NT2/D1 (cell line): ENCODE measurements around the gene IQCK.

Experiments used
- DNase-seq: peaks from one replicate; pipeline ENCODE4 v3.0.0-alpha.2; 2011; ENCODE audit warnings: low read depth, low spot score
- H3K27me3 ChIP-seq: 2 replicates; pipeline ENCODE4 v1.6.0; 2011; ENCODE audit warnings: mild to moderate bottlenecking; ENCODE audit not compliant: insufficient read length, insufficient read depth
- H3K36me3 ChIP-seq: 2 replicates; pipeline ENCODE4 v1.6.1; 2011; ENCODE audit warnings: mild to moderate bottlenecking, low read length, mixed read lengths; ENCODE audit not compliant: insufficient read depth, insufficient read length
- H3K4me1 ChIP-seq: 2 replicates; pipeline ENCODE4 v1.5.1; 2011; ENCODE audit not compliant: insufficient read depth, insufficient read length
- H3K4me3 ChIP-seq: 2 replicates; pipeline ENCODE4 v1.5.1; 2011; ENCODE audit warnings: low read depth; ENCODE audit not compliant: insufficient read length
- H3K9ac ChIP-seq: 2 replicates; pipeline ENCODE4 v1.6.0; 2011; ENCODE audit warnings: low read depth; ENCODE audit not compliant: insufficient read length
- H3K9me3 ChIP-seq: 2 replicates; pipeline ENCODE4 v1.5.1; 2011; ENCODE audit warnings: mild to moderate bottlenecking, low read length; ENCODE audit not compliant: insufficient read depth
- SUZ12 ChIP-seq: IDR thresholded peaks from 2 replicates; pipeline ENCODE4 v1.6.1; 2011; ENCODE audit not compliant: insufficient read length, insufficient read depth; ENCODE audit errors: extremely low read depth
- YY1 ChIP-seq: IDR thresholded peaks from 2 replicates; pipeline ENCODE4 v1.6.1; 2011; ENCODE audit not compliant: insufficient read length, insufficient read depth
- ZNF274 ChIP-seq: IDR thresholded peaks from 2 replicates; pipeline ENCODE4 v1.6.1; 2011; ENCODE audit warnings: mild to moderate bottlenecking, low read depth, low read length

The IQCK gene

GRCh38 chr16:19760356-19761060, 42.4 kb downstream of the IQCK start:
- DNase-seq: no peak
- no peaks in the 10 kb centered on the region for H3K9me3 ChIP-seq
- no peak for TF ChIP-seq ZNF274
- TF ChIP-seq SUZ12: no peak
- no peak for TF ChIP-seq YY1
- H3K4me3 ChIP-seq: no peak overlapping the region
- no peak overlapping the region for H3K9ac ChIP-seq
- H3K27me3 ChIP-seq: no peaks in the 10 kb centered on the region
- H3K4me1 ChIP-seq: peaks cover 2% of the 10 kb centered on the region
- no peaks in the 10 kb centered on the region for H3K36me3 ChIP-seq

GRCh38 chr16:19765860-19766553, 47.9 kb downstream of the IQCK start:
- Histone ChIP-seq H3K36me3 (no peaks in the 10 kb centered on the region), H3K4me1 (peaks cover 5% of the 10 kb centered on the region), H3K9ac (no peak overlapping the region), H3K9me3 (peaks cover 17% of the 10 kb centered on the region; the same call in 1 of the 2 replicates), H3K27me3 (no peaks in the 10 kb centered on the region), H3K4me3 (no peak overlapping the region)
- no peak for TF ChIP-seq SUZ12
- TF ChIP-seq YY1: no peak
- TF ChIP-seq ZNF274: no peak
- no peak for DNase-seq

GRCh38 chr16:19766554-19766884, 48.4 kb downstream of the IQCK start:
- peaks cover 5% of the 10 kb centered on the region for H3K4me1 ChIP-seq
- no peaks in the 10 kb centered on the region for H3K27me3 ChIP-seq
- H3K9me3 ChIP-seq: peaks cover 17% of the 10 kb centered on the region; the same call in 1 of the 2 replicates
- H3K36me3 ChIP-seq: no peaks in the 10 kb centered on the region
- no peak overlapping the region for H3K9ac ChIP-seq
- DNase-seq: no peak
- TF ChIP-seq ZNF274: no peak
- no peak overlapping the region for H3K4me3 ChIP-seq

- H3K9me3 ChIP-seq: peaks cover 17% of the 10 kb centered on the region; the same call in 1 of the 2 replicates
- no peak for DNase-seq
- no peak overlapping the region for H3K4me3 ChIP-seq
- no peaks in the 10 kb centered on the region for H3K36me3 ChIP-seq
- H3K27me3 ChIP-seq: no peaks in the 10 kb centered on the region
- no peak for TF ChIP-seq YY1
- no peak for TF ChIP-seq SUZ12
- TF ChIP-seq ZNF274: no peak
- H3K9ac ChIP-seq: no peak overlapping the region
- peaks cover 4% of the 10 kb centered on the region for H3K4me1 ChIP-seq
These were observed 48.9 kb downstream of the IQCK start for GRCh38 chr16:19766988-19767387.

GRCh38 chr16:19767497-19767896, 49.4 kb downstream of the IQCK start:
- Histone ChIP-seq H3K4me1 (peaks cover 4% of the 10 kb centered on the region), H3K4me3 (no peak overlapping the region), H3K9ac (no peak overlapping the region), H3K9me3 (peaks cover 17% of the 10 kb centered on the region; the same call in 1 of the 2 replicates), H3K27me3 (no peaks in the 10 kb centered on the region), H3K36me3 (no peaks in the 10 kb centered on the region)
- no peak for DNase-seq
- TF ChIP-seq SUZ12: no peak
- no peak for TF ChIP-seq YY1

DNA sequence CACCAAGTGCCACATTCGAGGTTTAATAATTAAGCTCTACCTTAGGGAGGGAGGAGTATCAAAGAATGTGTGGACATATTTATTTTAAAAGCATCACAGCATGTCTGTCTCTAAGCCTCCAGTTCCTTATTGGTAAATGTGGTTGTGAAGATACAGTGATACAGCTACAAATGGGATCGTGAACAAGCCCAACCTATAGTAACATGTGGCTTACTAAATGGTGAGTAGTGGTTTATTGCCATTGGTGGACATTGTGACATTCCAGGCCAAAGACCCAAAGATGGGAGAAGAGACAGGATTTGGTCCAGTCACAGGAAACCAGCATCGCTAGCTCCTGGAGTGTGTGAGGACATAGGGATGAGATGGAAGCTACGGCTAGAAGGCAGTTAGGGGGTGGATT, 51.2 kb downstream of the IQCK start:
- DNase-seq: no peak
- Histone ChIP-seq H3K9me3 (peaks cover 17% of the 10 kb centered on the region; the same call in 1 of the 2 replicates), H3K27me3 (no peaks in the 10 kb centered on the region), H3K9ac (no peak overlapping the region), H3K4me3 (no peak overlapping the region), H3K4me1 (peaks cover 4% of the 10 kb centered on the region), H3K36me3 (no peaks in the 10 kb centered on the region)
- TF ChIP-seq YY1 (no peak), SUZ12 (no peak), ZNF274 (no peak)

DNA sequence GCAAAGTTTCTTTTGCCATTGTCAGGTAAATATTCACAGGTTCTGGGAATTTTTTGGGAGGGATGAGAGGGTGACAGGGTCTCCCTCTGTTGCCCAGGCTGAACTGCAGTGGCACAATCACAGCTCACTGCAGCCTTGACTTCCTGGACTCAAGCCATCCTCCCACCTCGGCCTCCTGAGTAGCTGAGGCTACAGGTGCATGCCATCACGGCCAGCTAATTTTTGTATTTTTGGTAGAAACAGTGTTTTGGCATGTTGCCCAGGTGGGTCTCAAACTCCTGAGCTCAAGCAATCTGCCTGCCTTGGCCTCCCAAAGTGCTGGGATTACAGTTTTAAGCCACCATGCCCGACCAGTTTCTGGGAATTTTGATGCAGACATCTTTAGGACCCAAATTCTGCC, 53.0 kb downstream of the IQCK start:
- H3K27me3 ChIP-seq: no peaks in the 10 kb centered on the region

GRCh38 chr16:19771796-19772195, 53.7 kb downstream of the IQCK start:
- no peak for DNase-seq
- Histone ChIP-seq H3K4me1 (peaks cover 5% of the 10 kb centered on the region), H3K9ac (no peak overlapping the region), H3K4me3 (no peak overlapping the region), H3K9me3 (peaks cover 17% of the 10 kb centered on the region; the same call in 1 of the 2 replicates), H3K36me3 (no peaks in the 10 kb centered on the region), H3K27me3 (no peaks in the 10 kb centered on the region)
- TF ChIP-seq SUZ12 (no peak), ZNF274 (no peak), YY1 (no peak)

More for the DNA sequence above, 53.0 kb downstream of the IQCK start:
- no peak for DNase-seq
- Histone ChIP-seq H3K36me3 (no peaks in the 10 kb centered on the region), H3K4me3 (no peak overlapping the region), H3K9ac (no peak overlapping the region), H3K4me1 (peaks cover 5% of the 10 kb centered on the region), H3K9me3 (peaks cover 17% of the 10 kb centered on the region; the same call in 1 of the 2 replicates)
- TF ChIP-seq ZNF274 (no peak), YY1 (no peak), SUZ12 (no peak)
